HG03097 (cell line): ENCODE measurements around the gene OR2J3.
"Not testable (repeated sequence)": the region's sequence is repeated elsewhere in the genome, so short reads cannot be mapped to it uniquely, and the experiment has no call there.

Experiments used
- ATAC-seq: cut with Tn5 transposase; IDR thresholded peaks from one replicate; pipeline ENCODE4 v1.9.1; 2021; ENCODE audit not compliant: unreplicated experiment, low FRiP score

Gene OR2J3

DNA sequence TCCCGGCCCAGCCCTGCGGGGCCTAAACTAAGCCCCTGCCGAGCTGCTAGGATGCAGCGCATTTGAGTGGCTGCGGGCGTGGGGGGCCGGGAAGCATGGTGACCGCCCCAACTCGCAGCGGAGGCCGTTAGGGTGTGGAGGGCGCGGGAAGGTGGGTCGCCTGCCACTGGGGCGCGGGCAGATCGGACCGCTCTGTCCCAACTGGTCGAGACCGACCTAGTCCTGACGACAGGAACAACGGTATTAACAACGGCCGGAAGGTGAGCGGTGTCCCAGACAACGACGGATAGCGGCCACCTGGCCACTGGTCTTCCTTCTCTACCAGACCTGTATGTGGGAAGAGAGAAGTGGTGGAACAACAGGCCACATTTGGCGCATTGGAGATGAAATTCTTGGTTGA lies 52.1 kb downstream of the OR2J3 start:
- not testable (repeated sequence) for ATAC-seq
